H1 (cell line): ENCODE data around the gene TMEM54.

Experiments used
- ASH2L ChIP-seq: fragments of 200-600, 300-600 bp; sonication (generic); IDR thresholded peaks from one replicate; pipeline ENCODE4 v1.7.1; 2017; ENCODE audit warnings: low read length
- ATF2 ChIP-seq: IDR thresholded peaks from 2 replicates; pipeline ENCODE4 v1.6.1; 2012; ENCODE audit warnings: low read length, inconsistent platforms
- CTCF ChIP-seq, 3 experiments: IDR thresholded peaks; 1 replicate in 2 of 3; 2 replicates in 1 of 3; pipeline versions ENCODE4 v1.5.1 to v1.6.1; 2011; ENCODE audit warnings: low read length in 3 of 3, mild to moderate bottlenecking in 3 of 3, inconsistent platforms in 2 of 3, low read depth in 1 of 3, moderate library complexity in 1 of 3; ENCODE audit not compliant: insufficient read depth in 1 of 3; ENCODE audit errors: control extremely low read depth in 1 of 3
- POLR2A ChIP-seq, 2 experiments: IDR thresholded peaks; 1 replicate in 1 of 2; 2 replicates in 1 of 2; pipeline ENCODE4 v1.6.1; 2011; ENCODE audit warnings: low read depth in 2 of 2, low read length in 2 of 2, mild to moderate bottlenecking in 2 of 2; ENCODE audit errors: control extremely low read depth in 1 of 2
- SIN3A ChIP-seq, 2 experiments: IDR thresholded peaks in 1 of 2; conservative IDR thresholded peaks in 1 of 2; 2 replicates each; pipeline ENCODE4 v1.6.1; 2011 to 2012; ENCODE audit warnings: low read length in 2 of 2, improper control_type of control experiment in 1 of 2, low read depth in 1 of 2, mild to moderate bottlenecking in 1 of 2
- YY1 ChIP-seq: IDR thresholded peaks from 2 replicates; pipeline ENCODE4 v1.6.1; 2011; ENCODE audit warnings: low read depth, mild to moderate bottlenecking, low read length
- TF ChIP-seq, protein P1 (sequence below): IDR thresholded peaks from 2 replicates; pipeline ENCODE4 v1.6.1; 2011; ENCODE audit warnings: low read depth, mild to moderate bottlenecking, low read length; ENCODE audit not compliant: insufficient read depth
- TF ChIP-seq, protein P2 (sequence below): IDR thresholded peaks from 2 replicates; pipeline ENCODE4 v1.6.1; 2011; ENCODE audit warnings: low read length, improper control_type of control experiment

DNA sequence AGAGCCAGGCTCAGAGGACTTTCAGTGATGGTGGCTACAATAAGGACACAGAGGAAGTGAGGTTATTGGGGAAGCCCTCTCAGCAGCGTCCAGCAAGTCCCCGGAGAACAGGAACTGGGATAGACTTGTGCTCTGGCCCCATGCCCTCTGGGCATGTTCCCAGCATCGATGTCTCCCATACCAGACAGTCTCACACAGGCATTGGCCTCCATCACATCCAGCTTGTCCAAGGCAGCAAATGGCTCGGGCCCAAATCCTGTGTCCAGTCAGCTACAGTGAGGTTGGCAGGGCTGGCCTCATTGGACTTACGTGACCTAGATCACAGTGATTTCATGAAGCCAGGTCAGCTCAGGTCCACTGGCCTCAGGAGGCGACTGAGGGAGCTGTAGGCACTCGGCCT lies 19.6 kb upstream of the TMEM54 start:
- TF ChIP-seq, protein P1, sequence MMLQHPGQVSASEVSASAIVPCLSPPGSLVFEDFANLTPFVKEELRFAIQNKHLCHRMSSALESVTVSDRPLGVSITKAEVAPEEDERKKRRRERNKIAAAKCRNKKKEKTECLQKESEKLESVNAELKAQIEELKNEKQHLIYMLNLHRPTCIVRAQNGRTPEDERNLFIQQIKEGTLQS: no peak
- TF ChIP-seq POLR2A (IDR thresholded peaks at IDR 0.05; ENCODE audit: control extremely low read depth in 1 of 2, low read depth in 2 of 2, low read length in 2 of 2) (no peak), CTCF (IDR thresholded peaks at IDR 0.05; ENCODE audit: control extremely low read depth in 1 of 3, insufficient read depth in 1 of 3, low read depth in 1 of 3, low read length in 3 of 3) (no peak), ASH2L (no peak), ATF2 (no peak), SIN3A (conservative IDR thresholded peaks at IDR 0.05 in 1 of 2, IDR thresholded peaks at IDR 0.05 in 1 of 2; ENCODE audit: low read depth in 1 of 2, low read length in 2 of 2) (no peak), YY1 (no peak)
- TF ChIP-seq, protein P2, sequence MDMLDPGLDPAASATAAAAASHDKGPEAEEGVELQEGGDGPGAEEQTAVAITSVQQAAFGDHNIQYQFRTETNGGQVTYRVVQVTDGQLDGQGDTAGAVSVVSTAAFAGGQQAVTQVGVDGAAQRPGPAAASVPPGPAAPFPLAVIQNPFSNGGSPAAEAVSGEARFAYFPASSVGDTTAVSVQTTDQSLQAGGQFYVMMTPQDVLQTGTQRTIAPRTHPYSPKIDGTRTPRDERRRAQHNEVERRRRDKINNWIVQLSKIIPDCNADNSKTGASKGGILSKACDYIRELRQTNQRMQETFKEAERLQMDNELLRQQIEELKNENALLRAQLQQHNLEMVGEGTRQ: no peak
